ENCODE measurements around the gene PPP1R14D. TPM values are rescaled to one million over a fixed set of nuclear protein-coding genes. Genes with fewer than 3 reads are reported as not detected.

Gene PPP1R14D
- total RNA-seq, 4 donors from 2014 or later: 0.51 TPM; not detected in 3

GRCh38 chr15:40789999-40790398, 38.5 kb downstream of the PPP1R14D start:
- H3K4me1 ChIP-seq: peaks cover 10 to 27% of the 10 kb centered on the region in 2 donors
- no peaks in the 10 kb centered on the region for H3K36me3 ChIP-seq
- H3K27ac ChIP-seq: peak overlapping the region; percentile 50 to 81 (median 67)
- peak in 1 of 2 donors; percentile 14 for ATAC-seq
- TF ChIP-seq POLR2A (IDR thresholded peaks at IDR 0.05): no peak
- TF ChIP-seq CTCF (IDR thresholded peaks at IDR 0.05 in 4 of 5, conservative IDR thresholded peaks at IDR 0.05 in 1 of 5): no peak
- no peak overlapping the region for H3K4me3 ChIP-seq
- in situ Hi-C loops (cut with MboI; ENCODE audit: low sequenced_read_pairs in 4 of 4) (loop anchor here in 1 of 4 donors (25.0 kb wide), 1 partner anchor 103 kb away; the partner anchor contains the start of gene RAD51), intact Hi-C loops (cut with DNase I; ENCODE audit: low total_unique reads) (no loop called here)
- H3K9me3 ChIP-seq: no peaks in the 10 kb centered on the region
- H3K27me3 ChIP-seq: no peaks in the 10 kb centered on the region
- peak in 1 of 2 donors; percentile 49 for DNase-seq

- DNase-seq: no peak
- H3K27me3 ChIP-seq: no peaks in the 10 kb centered on the region
- H3K27ac ChIP-seq: peak overlapping the region in 3 of 4 donors; percentile 2 to 81 (median 23)
- intact Hi-C loops (cut with DNase I; ENCODE audit: low total_unique reads) (no loop called here), in situ Hi-C loops (cut with MboI; ENCODE audit: low sequenced_read_pairs in 4 of 4) (loop anchor here in 1 of 4 donors (25.0 kb wide), 1 partner anchor 102 kb away; the partner anchor contains the start of gene RAD51)
- no peak overlapping the region for H3K4me3 ChIP-seq
- H3K9me3 ChIP-seq: no peaks in the 10 kb centered on the region
- no peak for ATAC-seq
- no peak for TF ChIP-seq CTCF (IDR thresholded peaks at IDR 0.05 in 4 of 5, conservative IDR thresholded peaks at IDR 0.05 in 1 of 5)
- no peak for TF ChIP-seq POLR2A (IDR thresholded peaks at IDR 0.05)
- no peaks in the 10 kb centered on the region for H3K36me3 ChIP-seq
- H3K4me1 ChIP-seq: peaks cover 10 to 27% of the 10 kb centered on the region in 2 donors
These were observed 39.4 kb downstream of the PPP1R14D start for GRCh38 chr15:40789119-40789518.

- in situ Hi-C loops (cut with MboI; ENCODE audit: low sequenced_read_pairs in 4 of 4) (loop anchor here in 1 of 4 donors (25.0 kb wide), 1 partner anchor 101 kb away; the partner anchor contains the start of gene RAD51), intact Hi-C loops (cut with DNase I; ENCODE audit: low total_unique reads) (no loop called here)
- no peak for DNase-seq
- Histone ChIP-seq H3K27me3 (no peaks in the 10 kb centered on the region), H3K36me3 (no peaks in the 10 kb centered on the region), H3K4me1 (peaks cover 10 to 18% of the 10 kb centered on the region in 2 donors), H3K27ac (peak overlapping the region in 3 of 4 donors; percentile 4 to 81 (median 31)), H3K4me3 (no peak overlapping the region), H3K9me3 (no peaks in the 10 kb centered on the region)
- ATAC-seq: no peak
- TF ChIP-seq CTCF (IDR thresholded peaks at IDR 0.05 in 4 of 5, conservative IDR thresholded peaks at IDR 0.05 in 1 of 5) (no peak), POLR2A (IDR thresholded peaks at IDR 0.05) (no peak)
These were observed 40.5 kb downstream of the PPP1R14D start for GRCh38 chr15:40787991-40788390.

GRCh38 chr15:40787344-40787841, 41.1 kb downstream of the PPP1R14D start:
- DNase-seq: no peak
- in situ Hi-C loops (cut with MboI; ENCODE audit: low sequenced_read_pairs in 4 of 4): loop anchor here in 1 of 4 donors (25.0 kb wide), 1 partner anchor 100 kb away; the partner anchor contains the start of gene RAD51
- intact Hi-C loops (cut with DNase I; ENCODE audit: low total_unique reads): no loop called here
- TF ChIP-seq CTCF (IDR thresholded peaks at IDR 0.05 in 4 of 5, conservative IDR thresholded peaks at IDR 0.05 in 1 of 5) (no peak), POLR2A (IDR thresholded peaks at IDR 0.05) (no peak)
- peaks cover 10 to 18% of the 10 kb centered on the region in 2 donors for H3K4me1 ChIP-seq
- H3K4me3 ChIP-seq: no peak overlapping the region
- H3K27me3 ChIP-seq: no peaks in the 10 kb centered on the region
- H3K9me3 ChIP-seq: no peaks in the 10 kb centered on the region
- peak overlapping the region; percentile 4 to 81 (median 19) for H3K27ac ChIP-seq
- no peaks in the 10 kb centered on the region for H3K36me3 ChIP-seq
- no peak for ATAC-seq

Data from gastrocnemius medialis (tissue), 4 donors.